ENCODE data around the gene KNOP1. TPM values are rescaled to one million over a fixed set of nuclear protein-coding genes. Genes with fewer than 3 reads are reported as not detected.
A peak's percentile ranks its signal among the peaks of the same experiment; 100 is the strongest.

The KNOP1 gene
- total RNA-seq, 1 experiment from 2014 or later = 93.9 TPM

DNA sequence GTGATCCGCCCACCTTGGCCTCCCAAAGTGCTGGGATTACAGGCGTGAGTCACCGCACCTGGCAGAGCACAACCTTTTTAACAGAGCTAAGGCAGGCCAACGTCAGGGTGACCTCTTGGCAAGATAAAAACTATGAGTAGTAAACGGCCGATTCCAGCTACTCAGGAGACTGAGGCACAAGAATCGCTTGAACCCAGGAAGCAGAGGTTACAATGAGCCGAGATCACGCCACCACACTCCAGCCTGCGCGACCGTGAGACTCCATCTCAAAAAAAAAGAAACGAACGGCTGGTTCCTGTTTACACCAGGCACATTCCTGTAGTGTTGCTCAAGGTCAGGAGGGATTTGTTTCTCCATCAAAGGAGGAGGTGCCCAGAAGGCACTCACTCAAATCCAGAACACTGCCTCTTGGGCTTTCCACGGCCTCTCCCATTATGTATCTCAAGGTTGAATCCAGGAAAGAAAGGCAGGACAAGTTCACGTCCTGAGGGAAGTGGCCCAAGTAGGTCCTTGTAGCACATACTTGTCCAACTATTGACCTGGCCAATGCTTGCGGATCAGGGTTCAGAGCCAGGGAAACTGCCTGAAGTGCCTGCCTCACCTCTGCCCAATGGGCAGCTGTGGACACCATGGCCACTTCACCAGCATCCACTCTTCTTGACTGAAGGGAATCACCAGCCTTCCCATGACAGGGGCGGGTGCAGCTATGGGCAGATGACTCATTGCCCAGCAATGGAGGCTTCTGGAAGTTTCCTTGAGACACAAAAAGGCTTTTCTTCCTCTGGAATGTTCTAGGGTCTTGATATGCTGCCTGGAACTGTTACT, 13.5 kb downstream of the KNOP1 start:
- no peak overlapping the region for H2BK120ac ChIP-seq (ENCODE audit: low read depth, low read length, poor library complexity, severe bottlenecking)
- no peak overlapping the region for H2BK12ac ChIP-seq (ENCODE audit: insufficient read length, low read depth, low read length)
- no peak overlapping the region for H3K9ac ChIP-seq (ENCODE audit: extremely low read depth, insufficient read length, low read length)
- TF ChIP-seq, protein P1, sequence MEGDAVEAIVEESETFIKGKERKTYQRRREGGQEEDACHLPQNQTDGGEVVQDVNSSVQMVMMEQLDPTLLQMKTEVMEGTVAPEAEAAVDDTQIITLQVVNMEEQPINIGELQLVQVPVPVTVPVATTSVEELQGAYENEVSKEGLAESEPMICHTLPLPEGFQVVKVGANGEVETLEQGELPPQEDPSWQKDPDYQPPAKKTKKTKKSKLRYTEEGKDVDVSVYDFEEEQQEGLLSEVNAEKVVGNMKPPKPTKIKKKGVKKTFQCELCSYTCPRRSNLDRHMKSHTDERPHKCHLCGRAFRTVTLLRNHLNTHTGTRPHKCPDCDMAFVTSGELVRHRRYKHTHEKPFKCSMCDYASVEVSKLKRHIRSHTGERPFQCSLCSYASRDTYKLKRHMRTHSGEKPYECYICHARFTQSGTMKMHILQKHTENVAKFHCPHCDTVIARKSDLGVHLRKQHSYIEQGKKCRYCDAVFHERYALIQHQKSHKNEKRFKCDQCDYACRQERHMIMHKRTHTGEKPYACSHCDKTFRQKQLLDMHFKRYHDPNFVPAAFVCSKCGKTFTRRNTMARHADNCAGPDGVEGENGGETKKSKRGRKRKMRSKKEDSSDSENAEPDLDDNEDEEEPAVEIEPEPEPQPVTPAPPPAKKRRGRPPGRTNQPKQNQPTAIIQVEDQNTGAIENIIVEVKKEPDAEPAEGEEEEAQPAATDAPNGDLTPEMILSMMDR (conservative IDR thresholded peaks at IDR 0.05) = no peak
- no peak overlapping the region for H4K8ac ChIP-seq (replicated peaks; ENCODE audit: insufficient read length, low read depth, low read length)
- peaks cover 2% of the 10 kb centered on the region for H3K79me1 ChIP-seq (ENCODE audit: insufficient read depth, low read depth, low read length, poor library complexity, severe bottlenecking)
- H4K91ac ChIP-seq (ENCODE audit: insufficient read length, low read depth, low read length) = no peak overlapping the region
- no peak overlapping the region for H2BK15ac ChIP-seq (ENCODE audit: low read depth, low read length)
- H3K4me2 ChIP-seq (ENCODE audit: insufficient read depth, insufficient read length, low read length) = no peak overlapping the region
- WGBS (ENCODE audit: extremely low coverage, insufficient read length, low lambda C conversion rate) = no CpG with 5 or more reads among the region's 18 CpGs
- no peaks in the 10 kb centered on the region for H3K27me3 ChIP-seq (ENCODE audit: insufficient read depth, low read length)
- Mint-ChIP-seq H3K4me1 (peaks cover 12 to 24% of the 10 kb centered on the region in 2 experiments), H3K4me3 (no peak overlapping the region), H3K27ac (peak overlapping the region in 1 of 3 experiments; percentile 61; a peak in 2 of 7 replicates), H3K9me3 (no peaks in the 10 kb centered on the region), H3K36me3 (ENCODE audit: insufficient read depth in 1 of 3, low read depth in 3 of 3) (peaks cover 70 to 95% (median 92%) of the 10 kb centered on the region in 3 experiments), H3K27me3 (ENCODE audit: low read depth) (no peaks in the 10 kb centered on the region)
- H2BK20ac ChIP-seq (ENCODE audit: low read depth, low read length, poor library complexity, severe bottlenecking) = no peak overlapping the region
- H3K4ac ChIP-seq (ENCODE audit: low read depth, low read length) = no peak overlapping the region
- H3K27ac ChIP-seq (ENCODE audit: insufficient read length, low read depth, low read length) = no peak overlapping the region
- H3K4me1 ChIP-seq (ENCODE audit: insufficient read depth, low read length) = no peaks in the 10 kb centered on the region
- H4K20me1 ChIP-seq (ENCODE audit: control insufficient read depth, insufficient read depth, insufficient read length) = peaks cover 3% of the 10 kb centered on the region
- no peak overlapping the region for H2BK5ac ChIP-seq (ENCODE audit: insufficient read length, low read length)
- no peak overlapping the region for H3K14ac ChIP-seq (ENCODE audit: insufficient read depth, low read length)
- H3K18ac ChIP-seq (ENCODE audit: insufficient read length, low read depth, low read length) = no peak overlapping the region
- H3K56ac ChIP-seq (ENCODE audit: insufficient read length, low read depth, low read length) = no peak overlapping the region
- no peak overlapping the region for H2AK5ac ChIP-seq (ENCODE audit: insufficient read length, low read length)
- no peak overlapping the region for H2AFZ ChIP-seq (ENCODE audit: low read length)
- H3K79me2 ChIP-seq (ENCODE audit: insufficient read depth, low read length) = peaks cover 4% of the 10 kb centered on the region; the same call in 1 of the 2 replicates
- no peaks in the 10 kb centered on the region for H3K23me2 ChIP-seq (ENCODE audit: insufficient read length, low read depth, low read length, poor library complexity, severe bottlenecking)
- no peak overlapping the region for H3K23ac ChIP-seq (ENCODE audit: insufficient read length, low read depth, low read length)
- DNase-seq = no peak
- no peak overlapping the region for H4K5ac ChIP-seq (ENCODE audit: insufficient read length, low read depth, low read length)
- no peaks in the 10 kb centered on the region for H3K9me3 ChIP-seq (ENCODE audit: control insufficient read depth, low read depth, low read length)
- no peak overlapping the region for H3T11ph ChIP-seq (ENCODE audit: low read length)
